Stimulated activated CD4-positive, alpha-beta T cell treated with anti-CD3 and anti-CD28 coated beads, Interleukin-15, amount 100 ng/mL, for 1 hour (primary cell): ENCODE data around the gene PKLR.
A peak's percentile ranks its signal among the peaks of the same experiment; 100 is the strongest.
"Not testable (repeated sequence)": the region's sequence is repeated elsewhere in the genome, so short reads cannot be mapped to it uniquely, and the experiment has no call there.

Experiments used
- DNase-seq, 2 donors: peaks; one replicate each; pipeline ENCODE4 v3.0.0-alpha.2; 2020; ENCODE audit warnings: low read depth in 1 of 2, low spot score in 1 of 2

PKLR gene

DNA sequence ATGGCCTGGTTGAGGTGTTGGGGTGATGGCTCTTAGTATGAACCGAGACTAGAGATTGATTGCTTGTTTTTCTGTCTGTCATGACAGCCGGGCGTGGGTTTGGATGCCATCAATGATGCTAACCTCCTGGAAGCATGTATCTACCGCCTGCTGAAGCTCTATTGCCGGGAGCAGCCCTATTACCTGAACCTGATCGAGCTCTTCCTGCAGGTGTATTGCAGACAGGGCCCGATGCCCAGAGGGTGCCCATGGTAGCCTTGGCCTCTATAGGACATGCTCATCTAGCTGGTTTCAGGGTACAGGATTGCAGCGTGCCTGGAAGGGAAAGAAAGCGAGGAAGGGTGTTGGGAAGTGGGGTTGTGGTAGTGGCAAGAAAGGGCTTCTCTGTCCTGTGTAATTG is 16.8 kb upstream of the PKLR start:
- DNase-seq = no peak

DNA sequence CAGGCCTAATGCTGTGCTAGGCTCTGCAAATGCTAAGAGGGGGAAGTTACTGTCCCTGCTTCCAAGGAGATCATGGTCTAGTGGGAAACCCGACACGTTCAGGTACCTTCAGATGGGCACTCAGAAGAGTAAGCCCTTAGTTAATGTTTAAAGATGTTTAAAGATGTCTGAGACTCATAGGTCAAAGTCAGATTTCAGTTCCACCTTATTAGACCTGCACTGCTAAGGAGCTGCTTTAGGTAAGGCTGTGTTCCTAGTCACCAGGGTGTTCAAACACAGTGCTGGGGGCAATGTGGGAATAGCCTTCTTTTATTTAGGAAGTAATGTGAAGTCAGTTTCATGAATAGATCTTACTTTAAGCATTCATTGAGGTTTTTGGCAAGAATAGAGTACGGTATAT is 15.7 kb upstream of the PKLR start:
- no peak for DNase-seq

DNA sequence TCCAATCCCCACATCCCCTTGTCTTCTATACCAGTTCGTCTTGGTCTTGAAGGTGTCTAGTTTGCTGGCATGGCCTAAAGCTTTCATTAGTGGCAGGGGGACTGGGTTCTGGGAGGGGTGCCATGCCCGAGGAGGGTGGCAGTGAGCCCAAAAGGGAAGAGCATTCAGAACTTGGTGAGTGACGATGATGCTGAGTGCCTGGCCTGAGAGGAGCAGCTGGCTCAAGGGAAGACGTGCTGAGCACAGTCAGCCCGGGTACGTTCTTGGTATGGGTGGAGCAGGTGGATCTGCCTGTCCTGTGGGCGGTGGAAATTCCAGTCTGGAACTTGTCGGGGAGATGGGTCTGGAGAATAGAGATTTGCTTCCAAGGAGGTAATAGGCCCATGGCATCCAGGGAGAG is 12.0 kb upstream of the PKLR start:
- DNase-seq = no peak

DNA sequence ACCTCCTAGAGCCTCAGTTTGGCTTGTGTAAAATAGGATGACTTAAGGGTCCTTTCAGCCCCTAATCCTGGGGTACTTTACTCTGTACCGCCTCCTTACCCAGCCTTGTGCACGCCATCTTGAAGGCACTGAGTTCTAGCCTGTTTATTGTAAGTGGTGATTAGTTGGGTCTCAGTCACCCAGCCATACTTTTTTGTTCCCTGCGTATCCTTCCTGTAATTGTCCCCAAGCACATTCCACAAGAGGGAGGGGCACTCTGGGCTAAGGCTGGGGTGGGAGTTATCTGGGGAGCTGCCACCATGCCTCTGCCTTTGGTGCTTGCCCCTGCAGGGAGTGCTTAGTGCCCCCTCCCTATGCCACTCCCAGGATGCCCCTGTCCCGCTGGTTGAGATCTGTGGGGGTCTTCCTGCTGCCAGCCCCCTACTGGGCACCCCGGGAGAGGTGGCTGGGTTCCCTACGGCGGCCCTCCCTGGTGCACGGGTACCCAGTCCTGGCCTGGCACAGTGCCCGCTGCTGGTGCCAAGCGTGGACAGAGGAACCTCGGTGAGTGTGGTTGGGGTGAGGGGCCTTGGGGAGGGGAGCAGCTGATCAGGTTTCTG is 8.3 kb upstream of the PKLR start:
- no peak for DNase-seq

DNA sequence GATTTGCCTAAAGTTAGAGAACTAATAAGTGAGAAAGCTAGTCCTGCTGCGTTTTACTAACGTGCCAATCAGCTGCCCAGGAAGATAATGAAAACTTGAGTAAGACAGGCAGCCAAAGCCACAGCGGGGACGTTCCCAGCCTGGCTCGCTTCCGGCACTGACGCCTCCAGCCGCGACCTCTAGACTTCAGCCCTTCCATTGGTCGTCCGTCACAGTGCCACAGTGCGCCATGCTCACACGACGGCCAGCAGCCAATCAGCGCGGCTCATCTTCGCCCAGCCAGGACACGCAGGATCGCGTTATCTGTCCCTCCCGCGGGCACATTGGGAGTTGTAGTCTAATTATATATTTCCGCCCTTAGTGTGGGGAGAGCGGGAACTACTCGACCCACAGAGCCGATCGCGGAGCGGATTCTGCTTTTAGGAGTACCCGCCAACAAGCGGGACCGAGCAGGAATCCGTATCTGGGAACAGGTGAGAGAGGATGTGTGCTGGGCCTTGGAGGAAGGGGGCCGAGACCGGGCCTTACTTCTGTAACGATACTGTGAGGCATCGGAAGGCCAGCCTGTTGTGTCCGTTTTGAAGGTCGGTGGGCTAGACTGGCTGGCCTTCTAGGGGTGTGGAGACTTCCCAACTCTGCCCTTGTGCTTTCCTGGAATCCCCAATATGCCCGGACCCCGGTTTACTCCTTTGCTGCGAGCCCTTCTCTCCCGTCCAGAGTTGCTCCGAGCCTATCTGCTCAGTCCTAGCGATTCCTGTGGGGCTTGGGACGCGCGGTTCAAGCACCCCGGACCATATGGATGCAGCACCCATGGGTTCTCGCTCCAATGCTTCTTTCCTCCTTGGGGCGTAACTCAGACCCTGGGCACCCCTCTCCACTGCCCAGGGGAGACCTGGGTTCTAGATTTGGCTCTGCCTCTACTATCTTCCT is 7.5 kb upstream of the PKLR start, which contains the start of gene FDPS:
Gene FDPS (plus strand): TSS at position 374 of the 930 bp plus-strand sequence. CDS start 924 bp downstream, outside the sequence.
- DNase-seq = peak; percentile 87 to 92

DNA sequence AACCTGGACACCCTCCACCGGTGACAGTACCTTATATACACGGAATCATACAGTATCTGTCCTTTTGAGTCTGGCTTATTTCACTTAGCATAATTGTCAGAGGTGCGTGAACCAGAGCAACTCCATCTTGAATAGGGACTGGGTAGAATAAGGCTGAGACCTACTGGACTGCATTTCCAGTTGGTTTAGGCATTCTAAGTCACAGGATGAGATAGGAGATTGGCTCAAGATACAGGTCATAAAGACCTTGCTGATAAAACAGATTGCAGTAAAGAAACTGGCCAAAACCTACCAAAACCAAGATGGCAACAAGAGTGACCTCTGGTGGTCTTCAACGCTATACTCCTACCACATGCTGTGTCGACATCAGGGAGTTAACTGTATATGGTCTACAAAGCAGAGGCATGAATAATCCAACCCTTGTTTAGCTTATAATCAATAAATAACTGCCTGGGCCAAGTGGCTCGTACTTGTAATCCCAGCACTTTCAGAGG is 6.1 kb upstream of the PKLR start:
- no peak for DNase-seq

DNA sequence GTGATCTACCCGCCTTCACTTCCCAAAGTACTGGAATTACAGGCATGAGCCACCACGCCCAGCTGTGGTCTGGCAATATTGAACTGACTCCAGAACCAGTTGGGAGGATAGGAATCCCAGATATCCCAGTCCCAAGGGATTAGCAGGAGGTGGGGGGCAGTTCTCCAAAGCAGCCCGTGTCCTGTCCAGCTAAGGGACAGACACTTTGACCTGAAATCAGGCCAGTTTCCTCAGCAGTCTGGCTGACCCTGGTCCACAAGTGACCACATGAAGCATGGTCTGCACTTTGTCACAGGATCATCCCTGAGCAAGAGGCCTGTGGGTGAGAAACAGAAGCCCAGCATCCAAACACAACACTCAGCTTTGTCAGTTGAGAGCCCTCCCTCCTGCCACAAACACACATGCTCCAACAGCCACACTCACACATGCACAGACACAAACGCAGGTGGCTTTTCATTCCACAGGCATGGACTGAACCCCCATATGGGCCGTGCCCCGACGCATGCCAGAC is 4.7 kb upstream of the PKLR start:
- DNase-seq = no peak

DNA sequence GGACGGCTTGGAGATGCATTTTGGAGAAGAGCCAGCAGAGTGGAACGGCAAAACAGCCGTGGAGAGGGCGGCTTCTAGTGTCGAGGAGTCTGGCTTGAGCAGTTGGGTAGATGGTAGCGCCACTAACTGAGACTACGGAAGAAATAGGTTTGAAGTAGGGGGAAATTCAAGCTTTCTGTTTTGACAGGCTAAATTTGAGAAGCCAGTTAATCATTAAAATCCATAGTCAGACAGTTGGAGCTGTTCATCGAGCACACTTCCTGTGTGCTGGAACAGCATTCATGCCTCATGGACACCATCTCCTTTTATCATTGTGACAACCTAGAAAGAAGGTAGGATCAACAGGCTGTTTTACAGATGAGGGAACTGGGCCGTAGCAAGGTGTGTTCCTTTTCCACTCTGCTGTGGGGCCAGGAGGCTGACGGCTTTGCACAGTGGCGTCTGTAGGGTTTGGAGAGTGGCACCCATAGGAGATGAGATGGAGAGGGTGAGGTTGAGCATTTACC is 3.4 kb upstream of the PKLR start:
- no peak for DNase-seq

DNA sequence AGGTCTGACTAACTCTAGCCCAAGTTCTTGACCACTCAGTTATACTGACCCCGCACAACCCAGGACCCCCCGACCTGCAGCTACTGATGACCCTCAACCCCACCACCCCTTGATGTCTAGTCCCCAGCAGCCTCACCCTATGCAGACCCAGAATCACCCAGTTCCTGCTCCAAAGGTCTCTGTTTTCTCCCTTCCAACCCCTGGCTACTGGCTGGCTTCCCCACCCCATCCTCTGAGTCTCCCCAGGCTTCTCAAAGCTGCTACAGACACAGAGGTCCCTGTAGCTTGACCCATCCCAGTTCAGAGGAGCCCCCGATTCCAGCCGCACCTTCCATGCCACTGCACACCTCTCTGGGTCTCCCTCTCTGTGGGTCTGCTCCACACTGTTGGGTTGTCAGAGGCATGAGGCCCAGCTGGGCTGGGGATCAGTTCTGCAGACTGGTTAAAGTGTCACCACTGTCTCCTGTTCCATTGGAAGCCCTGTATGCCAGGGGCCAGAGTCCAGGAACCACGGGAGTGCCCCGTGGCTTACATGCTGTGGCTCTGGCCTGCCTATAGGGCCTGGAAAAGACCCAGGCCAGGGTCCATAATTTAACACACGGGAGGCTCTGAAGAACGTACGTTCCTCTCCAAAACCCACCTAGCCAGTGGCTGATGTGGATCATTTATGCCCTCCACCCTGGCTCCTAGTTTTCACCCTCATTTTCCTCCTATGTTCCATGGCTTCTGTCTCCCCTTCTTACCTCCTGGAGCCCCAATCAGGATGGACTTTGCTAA is 497 bp downstream of the PKLR start:
- DNase-seq = no peak

DNA sequence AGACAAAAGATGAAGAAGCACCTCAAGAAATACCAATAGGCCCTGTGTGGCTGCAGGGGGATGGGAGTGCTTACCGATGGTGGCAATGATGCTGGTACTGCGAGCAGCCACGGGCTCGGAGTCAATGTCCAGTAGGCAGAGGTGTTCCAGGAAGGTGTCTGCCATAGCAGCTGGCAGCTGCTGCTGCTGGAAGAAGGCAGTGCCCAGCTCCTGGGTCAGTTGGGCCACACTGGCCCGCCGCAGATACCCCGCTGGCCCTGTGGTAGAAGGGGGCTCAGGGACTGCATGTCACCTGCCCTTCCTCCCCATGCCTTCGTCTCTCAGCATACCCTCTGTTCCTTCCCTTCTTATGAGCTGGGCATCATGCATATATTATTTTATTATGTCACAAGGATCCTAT is 1.2 kb downstream of the PKLR start:
- DNase-seq = no peak

DNA sequence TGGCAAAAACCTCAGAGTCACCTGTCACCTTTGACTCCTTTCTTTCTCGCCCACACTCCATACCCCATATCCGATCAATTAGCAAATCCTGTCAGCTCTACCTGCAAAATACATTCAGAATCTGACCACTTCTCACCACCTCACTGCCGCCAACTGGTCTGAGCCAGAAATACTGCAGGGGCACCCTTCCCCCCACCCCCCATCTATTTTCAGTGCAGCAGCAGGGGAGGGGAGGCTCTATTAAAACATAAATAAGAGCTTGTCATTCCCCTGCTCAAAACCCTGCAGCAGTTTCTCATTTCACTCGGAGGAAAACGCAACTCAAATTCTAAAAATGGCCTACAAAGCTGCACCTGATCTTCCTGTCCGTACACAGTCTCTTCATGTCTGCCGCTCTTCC is 3.9 kb downstream of the PKLR start:
- no peak for DNase-seq

DNA sequence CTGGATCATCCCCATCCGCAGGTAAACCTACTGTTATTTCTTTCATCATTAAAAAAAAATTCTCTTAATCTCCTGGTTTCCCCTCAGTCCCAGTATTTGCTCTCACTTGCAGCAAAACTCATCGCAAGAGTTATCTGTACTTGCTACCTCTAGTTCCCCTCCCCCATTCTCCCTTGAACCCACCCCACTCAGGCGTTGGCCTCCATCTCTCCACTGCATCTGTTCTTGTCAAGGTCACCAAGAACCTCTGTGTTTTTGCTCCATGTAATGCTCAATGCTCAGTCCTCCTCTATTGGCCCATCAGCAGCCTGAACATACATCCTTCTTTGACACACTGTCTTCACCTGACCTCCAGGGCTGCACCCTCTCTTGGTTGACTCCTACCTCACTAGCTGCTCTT is 4.6 kb downstream of the PKLR start:
- no peak for DNase-seq

DNA sequence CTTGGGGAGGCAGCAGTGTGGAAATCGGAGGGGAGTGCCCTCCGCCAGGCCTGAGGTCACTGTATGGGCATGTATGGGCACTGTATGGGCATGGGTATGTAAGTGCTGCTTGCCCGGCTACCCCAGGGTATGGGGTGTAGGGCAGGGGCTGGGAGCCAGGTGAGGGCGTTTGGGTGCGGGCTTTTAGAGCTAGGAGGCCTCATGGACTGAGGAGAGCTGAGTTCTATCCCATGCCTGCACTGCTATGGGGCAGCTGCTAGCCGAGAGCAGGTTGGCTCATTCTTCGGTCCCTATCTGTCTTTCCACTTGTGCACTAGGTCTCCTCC is 5.3 kb downstream of the PKLR start:
- no peak for DNase-seq

DNA sequence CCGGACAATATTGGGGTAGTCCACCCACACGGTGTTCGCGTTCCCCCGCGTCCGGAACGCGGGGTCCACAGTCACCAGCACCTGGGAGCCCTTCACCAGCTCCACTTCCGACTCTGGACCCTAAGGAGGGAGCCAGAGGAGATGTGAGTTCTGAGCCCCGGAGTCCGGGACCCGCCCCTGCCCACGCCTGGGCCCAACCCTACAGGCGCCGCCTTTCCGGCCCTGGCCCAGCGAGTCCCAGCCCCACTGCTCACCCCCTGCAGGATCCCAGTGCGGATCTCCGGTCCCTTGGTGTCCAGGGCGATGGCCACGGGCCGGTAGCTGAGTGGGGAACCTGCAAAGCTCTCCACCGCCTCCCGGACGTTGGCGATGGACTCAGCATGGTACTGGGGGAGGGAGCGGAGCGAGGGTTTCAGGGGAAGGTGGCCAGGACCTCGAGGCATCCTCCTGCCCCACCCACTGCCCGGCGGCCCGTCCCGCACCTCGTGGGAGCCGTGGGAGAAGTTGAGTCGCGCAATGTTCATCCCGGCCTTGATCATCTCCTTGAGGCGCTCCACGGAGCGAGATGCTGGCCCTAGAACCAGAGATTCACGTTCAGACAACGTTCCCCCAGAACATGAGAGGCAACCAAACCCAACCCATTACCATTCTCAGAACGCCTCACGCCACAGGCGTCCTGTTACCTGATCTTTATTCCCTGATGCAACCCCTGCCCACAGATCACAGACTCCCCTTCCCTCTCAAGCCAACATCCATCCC is 5.9 kb downstream of the PKLR start:
- no peak for DNase-seq

DNA sequence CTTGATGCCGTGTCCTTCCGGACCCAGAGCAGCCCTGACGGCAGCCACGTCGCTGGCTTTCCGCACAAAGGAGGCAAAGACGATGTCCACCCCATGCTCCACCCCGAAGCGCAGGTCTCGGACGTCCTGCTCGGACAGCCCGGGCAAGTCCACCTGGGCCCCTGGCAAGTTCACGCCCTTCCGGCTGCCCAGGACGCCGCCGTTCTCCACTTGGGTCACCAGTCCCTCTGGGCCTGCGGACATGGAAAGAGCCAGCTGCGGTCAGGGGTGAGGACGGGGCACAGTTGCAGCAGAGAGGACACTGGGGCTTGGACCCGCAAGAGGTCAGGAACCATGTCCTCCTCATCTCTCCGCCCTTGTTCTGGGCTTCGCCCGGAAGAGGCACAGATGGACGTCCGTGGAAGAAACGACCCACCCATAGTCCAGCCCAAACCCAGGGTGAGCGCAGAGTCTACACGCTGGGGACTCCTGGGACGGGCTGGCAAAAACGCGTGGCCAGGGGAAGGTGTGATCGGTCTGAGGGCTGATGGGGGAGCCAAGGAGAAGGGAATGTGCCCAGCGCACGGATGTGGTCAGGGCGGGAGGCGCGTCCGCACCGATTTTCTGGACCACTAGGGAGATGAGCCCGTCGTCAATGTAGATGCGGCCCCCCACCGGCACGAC is 6.6 kb downstream of the PKLR start:
- no peak for DNase-seq

DNA sequence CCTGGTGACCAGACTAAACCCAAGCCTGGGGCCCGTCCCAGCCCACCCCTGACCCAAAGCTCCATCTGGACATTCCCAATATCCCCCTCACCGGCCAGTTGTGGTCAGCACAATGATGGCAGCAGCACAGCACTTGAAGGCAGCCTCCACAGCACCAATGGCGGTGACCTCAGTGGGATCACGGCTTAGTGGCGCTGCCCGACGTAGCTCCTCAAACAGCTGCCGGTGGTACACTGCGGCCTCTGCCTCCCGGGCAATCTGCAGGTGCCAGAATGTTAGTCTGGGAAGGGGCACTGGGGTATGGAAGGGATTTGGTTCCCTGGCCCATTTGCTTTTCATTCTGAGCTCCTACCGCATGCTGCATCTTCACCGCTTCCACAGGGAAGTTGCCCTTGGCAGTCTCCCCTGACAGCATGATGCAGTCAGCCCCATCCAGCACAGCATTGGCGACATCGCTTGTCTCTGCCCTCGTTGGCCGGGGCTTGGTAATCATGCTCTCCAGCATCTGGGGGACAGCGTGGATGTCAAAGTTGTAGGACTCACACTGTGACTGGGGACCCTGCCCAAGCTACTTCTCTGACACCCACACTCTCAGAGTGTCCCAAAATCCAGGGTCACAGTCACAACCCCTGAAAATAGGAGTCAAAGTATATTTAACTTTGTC is 8.0 kb downstream of the PKLR start:
- no peak for DNase-seq

DNA sequence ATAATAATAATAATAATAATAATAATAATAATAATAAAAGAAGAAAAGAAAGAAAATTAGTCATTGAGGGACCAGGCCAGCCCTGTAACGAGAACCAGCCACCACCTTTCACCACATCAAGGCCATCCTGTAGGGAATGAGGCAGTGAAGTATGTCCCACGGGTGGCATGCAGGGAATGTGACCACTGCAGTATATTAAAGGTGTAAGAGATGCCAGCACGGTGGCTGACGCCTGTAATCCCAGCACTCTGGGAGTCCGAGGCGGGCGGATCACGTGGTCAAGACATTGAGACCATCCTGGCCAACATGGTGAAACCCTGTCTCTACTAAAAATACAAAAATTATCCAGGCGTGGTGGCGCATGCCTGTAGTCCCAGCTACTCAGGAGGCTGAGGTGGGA is 10.2 kb downstream of the PKLR start:
- not testable (repeated sequence) for DNase-seq

DNA sequence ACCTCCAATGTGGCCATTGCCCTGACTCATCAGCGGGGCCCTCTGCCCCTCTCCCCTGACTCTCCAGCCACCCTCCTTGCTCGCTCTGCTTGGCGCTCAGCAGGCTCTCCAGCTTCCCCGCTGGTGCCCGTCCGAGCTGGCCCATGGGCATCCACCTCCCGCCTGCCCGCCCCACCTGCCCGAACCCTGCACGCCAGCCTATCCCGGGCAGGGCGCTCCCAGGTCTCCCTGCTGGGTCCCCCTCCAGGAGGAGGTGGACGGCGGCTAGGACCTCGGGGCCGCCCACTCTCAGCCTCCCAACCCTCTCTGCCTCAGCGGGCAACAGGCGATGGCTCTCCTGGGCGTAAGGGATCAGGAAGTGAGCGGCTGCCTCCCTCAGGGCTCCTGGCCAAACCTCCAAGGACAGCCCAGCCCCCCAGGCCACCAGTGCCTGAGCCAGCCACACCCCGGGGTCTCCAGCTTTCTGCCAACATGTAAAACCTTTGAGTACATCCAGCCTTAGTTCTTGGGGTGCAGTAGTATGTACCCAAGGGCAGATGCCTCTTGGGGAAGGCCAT is 13.2 kb downstream of the PKLR start:
- DNase-seq = no peak

DNA sequence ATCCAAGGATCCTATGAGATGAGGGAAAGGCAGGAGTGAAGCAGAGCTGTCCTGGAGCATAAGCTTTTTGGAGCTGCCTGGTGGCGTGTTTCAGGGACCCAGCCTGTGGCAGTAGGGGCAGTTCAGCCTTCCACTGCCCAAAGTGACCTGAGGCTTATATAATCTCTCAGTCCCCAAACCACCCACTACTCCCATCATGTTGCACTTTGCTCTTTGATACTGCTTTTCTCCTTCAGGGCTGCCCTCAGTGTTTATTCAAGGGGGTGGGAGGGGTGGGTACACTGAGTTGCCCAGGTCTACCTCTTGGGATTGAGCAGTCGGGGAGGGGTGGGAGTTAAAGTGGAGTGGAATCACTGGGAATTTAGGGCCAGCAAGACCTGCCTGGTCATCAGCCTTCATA is 14.7 kb downstream of the PKLR start:
- DNase-seq = no peak
